Large intestine (tissue), 3 donors: Measurements from ENCODE around the gene XXYLT1. TPM values are rescaled to one million over a fixed set of nuclear protein-coding genes. Genes with fewer than 3 reads are reported as not detected.
A peak's percentile ranks its signal among the peaks of the same experiment; 100 is the strongest.
"Not testable (repeated sequence)": the region's sequence is repeated elsewhere in the genome, so short reads cannot be mapped to it uniquely, and the experiment has no call there.

Experiments
- DNase-seq, 2 donors: peaks; one replicate each; pipeline versions ENCODE4 v3.0.0 to v3.0.0-alpha.2; 2013
- H3K27ac ChIP-seq: one replicate; pipeline ENCODE4 v1.5.1; 2013; ENCODE audit warnings: low read length
- H3K27me3 ChIP-seq: 2 replicates; pipeline ENCODE4 v1.6.1; 2013; ENCODE audit warnings: low read length; ENCODE audit not compliant: control insufficient read depth, insufficient read depth
- H3K36me3 ChIP-seq: 2 replicates; pipeline ENCODE4 v1.6.1; 2013; ENCODE audit warnings: low read length; ENCODE audit not compliant: control insufficient read depth, insufficient read depth
- H3K4me1 ChIP-seq: one replicate; pipeline ENCODE4 v1.6.1; 2013; ENCODE audit warnings: low read length; ENCODE audit not compliant: control insufficient read depth, insufficient read depth
- H3K4me3 ChIP-seq: one replicate; pipeline ENCODE4 v1.5.1; 2013; ENCODE audit warnings: low read length
- H3K9me3 ChIP-seq: one replicate; pipeline ENCODE4 v1.6.1; 2013; ENCODE audit warnings: mild to moderate bottlenecking, low read depth, low read length, moderate library complexity; ENCODE audit not compliant: control insufficient read depth
- WGBS: methylation state at CpG from one replicate; pipeline ENCODE4 v1.1.5; 2013; ENCODE audit warnings: low lambda C conversion rate; ENCODE audit not compliant: insufficient coverage; 5-methylcytosine and 5-hydroxymethylcytosine counted together
- polyA plus RNA-seq: library from polyadenylated mRNA; unstranded; fragments of 120-200 nt; gene quantifications from one replicate; pipeline ENCODE4 v1.2.1, GENCODE V29; 2013

XXYLT1 gene
- polyA plus RNA-seq, 1 donor, result 14.0 TPM

GRCh38 chr3:195194559-195195206, 76.3 kb downstream of the XXYLT1 start:
- DNase-seq, result no peak
- peaks cover 10% of the 10 kb centered on the region for H3K9me3 ChIP-seq
- H3K4me3 ChIP-seq, result no peak overlapping the region
- no peak overlapping the region for H3K27ac ChIP-seq
- no peaks in the 10 kb centered on the region for H3K4me1 ChIP-seq
- WGBS, result no CpG with 5 or more reads among the region's 8 CpGs
- H3K27me3 ChIP-seq, result no peaks in the 10 kb centered on the region
- no peaks in the 10 kb centered on the region for H3K36me3 ChIP-seq

GRCh38 chr3:195191580-195191979, 79.4 kb downstream of the XXYLT1 start:
- no peaks in the 10 kb centered on the region for H3K36me3 ChIP-seq
- no peak for DNase-seq
- no peak overlapping the region for H3K27ac ChIP-seq
- H3K4me3 ChIP-seq, result no peak overlapping the region
- no peaks in the 10 kb centered on the region for H3K4me1 ChIP-seq
- peaks cover 10% of the 10 kb centered on the region for H3K9me3 ChIP-seq
- WGBS, result no CpG with 5 or more reads among the region's 1 CpG
- no peaks in the 10 kb centered on the region for H3K27me3 ChIP-seq

- Histone ChIP-seq H3K4me1 (no peaks in the 10 kb centered on the region), H3K27me3 (no peaks in the 10 kb centered on the region), H3K4me3 (no peak overlapping the region), H3K9me3 (peaks cover 10% of the 10 kb centered on the region), H3K27ac (no peak overlapping the region), H3K36me3 (no peaks in the 10 kb centered on the region)
- no peak for DNase-seq
- 100% methylated on average over 1 of the region's 1 CpG for WGBS
Observed at GRCh38 chr3:195189821-195190220, 81.1 kb downstream of the XXYLT1 start.

- WGBS, result no CpG with 5 or more reads among the region's 3 CpGs
- no peaks in the 10 kb centered on the region for H3K27me3 ChIP-seq
- no peaks in the 10 kb centered on the region for H3K4me1 ChIP-seq
- DNase-seq, result no peak
- H3K27ac ChIP-seq, result no peak overlapping the region
- H3K36me3 ChIP-seq, result no peaks in the 10 kb centered on the region
- H3K9me3 ChIP-seq, result peaks cover 10% of the 10 kb centered on the region
- H3K4me3 ChIP-seq, result no peak overlapping the region
Observed at GRCh38 chr3:195188426-195188927, 82.5 kb downstream of the XXYLT1 start.

- Histone ChIP-seq H3K4me1 (no peaks in the 10 kb centered on the region), H3K4me3 (no peak overlapping the region)
- WGBS, result no CpG with 5 or more reads among the region's 5 CpGs
Observed at GRCh38 chr3:195187609-195188425, 83.1 kb downstream of the XXYLT1 start.

GRCh38 chr3:195186710-195187047, 84.3 kb downstream of the XXYLT1 start:
- no CpG with 5 or more reads among the region's 6 CpGs for WGBS
- not testable (repeated sequence) for DNase-seq, H3K27ac ChIP-seq, H3K4me3 ChIP-seq, H3K36me3 ChIP-seq, H3K27me3 ChIP-seq, H3K4me1 ChIP-seq
- peaks cover 10% of the 10 kb centered on the region for H3K9me3 ChIP-seq

More at GRCh38 chr3:195187609-195188425, 83.1 kb downstream of the XXYLT1 start:
- Histone ChIP-seq H3K27ac (peak overlapping the region; percentile 22), H3K36me3 (no peaks in the 10 kb centered on the region), H3K9me3 (peaks cover 10% of the 10 kb centered on the region), H3K27me3 (no peaks in the 10 kb centered on the region)
- DNase-seq, result no peak

GRCh38 chr3:195186041-195186709, 84.8 kb downstream of the XXYLT1 start:
- no peak for DNase-seq
- Histone ChIP-seq H3K36me3 (no peaks in the 10 kb centered on the region), H3K9me3 (peaks cover 7% of the 10 kb centered on the region), H3K4me3 (no peak overlapping the region), H3K27ac (no peak overlapping the region), H3K27me3 (no peaks in the 10 kb centered on the region), H3K4me1 (no peaks in the 10 kb centered on the region)
- 67% methylated on average over 1 of the region's 9 CpGs for WGBS

- peaks cover 1% of the 10 kb centered on the region for H3K9me3 ChIP-seq
- H3K27me3 ChIP-seq, result no peaks in the 10 kb centered on the region
- no peak overlapping the region for H3K4me3 ChIP-seq
- 40% methylated on average over 1 of the region's 4 CpGs for WGBS
- H3K4me1 ChIP-seq, result no peaks in the 10 kb centered on the region
- peak in 1 of 2 donors; percentile 51 for DNase-seq
- H3K36me3 ChIP-seq, result no peaks in the 10 kb centered on the region
- H3K27ac ChIP-seq, result no peak overlapping the region
Observed at GRCh38 chr3:195185583-195185982, 85.4 kb downstream of the XXYLT1 start.

- H3K27me3 ChIP-seq, result no peaks in the 10 kb centered on the region
- WGBS, result no CpG with 5 or more reads among the region's 3 CpGs
Observed at GRCh38 chr3:195184716-195185421, 86.1 kb downstream of the XXYLT1 start.

More at GRCh38 chr3:195184716-195185421, 86.1 kb downstream of the XXYLT1 start:
- Histone ChIP-seq H3K4me1 (peaks cover 2% of the 10 kb centered on the region), H3K36me3 (no peaks in the 10 kb centered on the region), H3K9me3 (no peaks in the 10 kb centered on the region), H3K4me3 (no peak overlapping the region), H3K27ac (no peak overlapping the region)
- no peak for DNase-seq
